Measurements from ENCODE around the gene IL36A.
A peak's percentile ranks its signal among the peaks of the same experiment; 100 is the strongest.

Gene IL36A, protein sequence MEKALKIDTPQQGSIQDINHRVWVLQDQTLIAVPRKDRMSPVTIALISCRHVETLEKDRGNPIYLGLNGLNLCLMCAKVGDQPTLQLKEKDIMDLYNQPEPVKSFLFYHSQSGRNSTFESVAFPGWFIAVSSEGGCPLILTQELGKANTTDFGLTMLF

GRCh38 chr2:113005030-113005509 lies at the start of gene IL36A:
Gene IL36A (plus strand): TSS chr2:113005459. CDS start chr2:113005872, 413 bp downstream.
- H3K27me3 ChIP-seq (ENCODE audit: control insufficient read depth, insufficient read depth, low read length) = no peaks in the 10 kb centered on the region
- no peaks in the 10 kb centered on the region for H3K79me2 ChIP-seq
- H3K27ac ChIP-seq = no peak within 1 kb of the TSS
- no peak within 1 kb of the TSS for H3K4me2 ChIP-seq (ENCODE audit: low read length)
- H2AFZ ChIP-seq = no peak within 1 kb of the TSS
- H3K9me3 ChIP-seq (ENCODE audit: control insufficient read depth, low read length) = no peaks in the 10 kb centered on the region
- H3K4me1 ChIP-seq = no peaks in the 10 kb centered on the region
- TF ChIP-seq CTCF (IDR thresholded peaks at IDR 0.05) = no peak
- no peaks in the 10 kb centered on the region for H3K36me3 ChIP-seq (ENCODE audit: control insufficient read depth, insufficient read depth, low read length)
- no peak within 1 kb of the TSS for H3K9ac ChIP-seq
- H3K4me3 ChIP-seq (ENCODE audit: low read depth, low read length) = no peak within 1 kb of the TSS

DNA sequence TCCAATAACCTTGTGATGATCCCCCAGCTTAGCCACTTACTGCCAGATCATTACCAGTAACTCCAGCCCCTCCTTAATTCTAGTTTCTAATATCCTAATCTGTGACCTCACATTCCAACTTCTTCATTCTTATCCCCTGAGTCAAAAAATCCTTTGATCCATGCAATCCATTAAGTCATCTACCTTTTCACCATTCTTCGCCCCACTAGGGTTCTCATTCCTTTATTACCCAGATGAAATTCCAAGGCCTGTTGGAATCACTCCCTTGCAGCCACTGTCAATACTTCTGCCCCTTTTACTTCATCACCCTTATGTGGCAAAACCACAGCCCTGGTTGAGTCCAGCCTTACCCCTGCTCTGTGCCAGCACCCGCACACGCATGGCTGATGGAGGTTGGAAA lies 47.7 kb upstream of the IL36A start:
- Histone ChIP-seq H3K4me3 (ENCODE audit: low read depth, low read length) (no peak overlapping the region), H3K27ac (no peak overlapping the region), H3K9ac (no peak overlapping the region), H3K79me2 (no peaks in the 10 kb centered on the region), H3K4me1 (no peaks in the 10 kb centered on the region), H3K4me2 (ENCODE audit: low read length) (no peak overlapping the region), H2AFZ (no peak overlapping the region), H3K27me3 (ENCODE audit: control insufficient read depth, insufficient read depth, low read length) (no peaks in the 10 kb centered on the region), H3K9me3 (ENCODE audit: control insufficient read depth, low read length) (no peaks in the 10 kb centered on the region), H3K36me3 (ENCODE audit: control insufficient read depth, insufficient read depth, low read length) (no peaks in the 10 kb centered on the region)
- no peak for TF ChIP-seq CTCF (IDR thresholded peaks at IDR 0.05)

DNA sequence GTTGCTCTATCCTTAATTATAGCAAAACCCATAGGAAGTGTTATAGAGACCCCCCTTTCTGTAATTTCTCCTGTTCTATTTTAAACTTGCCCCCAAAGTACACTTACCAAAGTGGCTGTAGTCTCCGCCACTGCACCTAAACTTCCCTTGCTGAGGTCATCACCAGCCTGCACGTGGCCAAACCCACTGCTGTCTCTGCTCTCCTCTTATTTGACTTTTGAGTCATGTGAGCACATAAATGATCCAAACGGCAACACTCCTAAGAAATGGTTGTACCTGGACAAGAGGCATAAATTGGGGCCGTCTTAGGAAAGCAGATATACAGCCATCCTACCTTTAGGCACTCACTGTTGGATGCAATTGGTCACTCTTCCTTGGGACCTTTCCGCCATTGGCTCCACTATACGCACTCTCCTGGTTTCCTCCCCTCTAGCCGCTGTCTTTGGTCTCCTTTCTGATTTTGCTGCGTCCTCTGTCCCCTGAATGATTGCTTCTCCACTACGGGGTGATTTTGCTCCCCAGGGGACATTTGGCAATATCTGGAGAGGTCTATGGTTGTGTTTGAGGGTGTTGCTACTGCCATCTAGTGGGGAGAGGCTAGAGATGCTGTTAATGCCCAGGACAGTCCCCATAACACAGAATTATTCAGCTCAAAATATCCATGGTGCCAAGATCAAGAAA lies 46.7 kb upstream of the IL36A start:
- Histone ChIP-seq H3K79me2 (no peaks in the 10 kb centered on the region), H3K9me3 (ENCODE audit: control insufficient read depth, low read length) (no peaks in the 10 kb centered on the region), H3K36me3 (ENCODE audit: control insufficient read depth, insufficient read depth, low read length) (no peaks in the 10 kb centered on the region), H3K4me1 (no peaks in the 10 kb centered on the region), H3K27me3 (ENCODE audit: control insufficient read depth, insufficient read depth, low read length) (no peaks in the 10 kb centered on the region), H3K27ac (no peak overlapping the region), H3K4me3 (ENCODE audit: low read depth, low read length) (no peak overlapping the region), H3K4me2 (ENCODE audit: low read length) (no peak overlapping the region), H2AFZ (no peak overlapping the region), H3K9ac (no peak overlapping the region)
- TF ChIP-seq CTCF (IDR thresholded peaks at IDR 0.05) = peak; percentile 82

- H3K4me3 ChIP-seq (ENCODE audit: low read depth, low read length) = no peak overlapping the region
These were observed 46.0 kb upstream of the IL36A start for GRCh38 chr2:112959109-112959812.

More at GRCh38 chr2:112959109-112959812, 46.0 kb upstream of the IL36A start:
- no peaks in the 10 kb centered on the region for H3K27me3 ChIP-seq (ENCODE audit: control insufficient read depth, insufficient read depth, low read length)
- H2AFZ ChIP-seq = no peak overlapping the region
- H3K9ac ChIP-seq = no peak overlapping the region
- no peaks in the 10 kb centered on the region for H3K79me2 ChIP-seq
- no peaks in the 10 kb centered on the region for H3K9me3 ChIP-seq (ENCODE audit: control insufficient read depth, low read length)
- no peak overlapping the region for H3K4me2 ChIP-seq (ENCODE audit: low read length)
- H3K36me3 ChIP-seq (ENCODE audit: control insufficient read depth, insufficient read depth, low read length) = no peaks in the 10 kb centered on the region
- H3K27ac ChIP-seq = no peak overlapping the region
- no peaks in the 10 kb centered on the region for H3K4me1 ChIP-seq
- no peak for TF ChIP-seq CTCF (IDR thresholded peaks at IDR 0.05)

Measured in parathyroid adenoma (tissue), 2 donors.